ENCODE results near the gene HRG. TPM values are rescaled to one million over a fixed set of nuclear protein-coding genes. Genes with fewer than 3 reads are reported as not detected.

HRG gene
- total RNA-seq, 2 experiments from 2014 or later: not detected

GRCh38 chr3:186638259-186638658 is 27.6 kb upstream of the HRG start:
- ChIA-PET POLR2A (no interaction called here), CTCF (ENCODE audit: unreplicated experiment) (no interaction called here)
- H3K36me3 ChIP-seq (ENCODE audit: insufficient read depth, low read length): no peaks in the 10 kb centered on the region
- DNase-seq (ENCODE audit: low spot score): no peak
- no peak for TF ChIP-seq EZH2phosphoT487 (IDR thresholded peaks at IDR 0.05; ENCODE audit: borderline replicate concordance, low read depth, low read length)
- TF ChIP-seq, protein P1, sequence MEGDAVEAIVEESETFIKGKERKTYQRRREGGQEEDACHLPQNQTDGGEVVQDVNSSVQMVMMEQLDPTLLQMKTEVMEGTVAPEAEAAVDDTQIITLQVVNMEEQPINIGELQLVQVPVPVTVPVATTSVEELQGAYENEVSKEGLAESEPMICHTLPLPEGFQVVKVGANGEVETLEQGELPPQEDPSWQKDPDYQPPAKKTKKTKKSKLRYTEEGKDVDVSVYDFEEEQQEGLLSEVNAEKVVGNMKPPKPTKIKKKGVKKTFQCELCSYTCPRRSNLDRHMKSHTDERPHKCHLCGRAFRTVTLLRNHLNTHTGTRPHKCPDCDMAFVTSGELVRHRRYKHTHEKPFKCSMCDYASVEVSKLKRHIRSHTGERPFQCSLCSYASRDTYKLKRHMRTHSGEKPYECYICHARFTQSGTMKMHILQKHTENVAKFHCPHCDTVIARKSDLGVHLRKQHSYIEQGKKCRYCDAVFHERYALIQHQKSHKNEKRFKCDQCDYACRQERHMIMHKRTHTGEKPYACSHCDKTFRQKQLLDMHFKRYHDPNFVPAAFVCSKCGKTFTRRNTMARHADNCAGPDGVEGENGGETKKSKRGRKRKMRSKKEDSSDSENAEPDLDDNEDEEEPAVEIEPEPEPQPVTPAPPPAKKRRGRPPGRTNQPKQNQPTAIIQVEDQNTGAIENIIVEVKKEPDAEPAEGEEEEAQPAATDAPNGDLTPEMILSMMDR (conservative IDR thresholded peaks at IDR 0.05; ENCODE audit: low read length): no peak
- H4K20me1 ChIP-seq (ENCODE audit: insufficient read depth, low read length): no peaks in the 10 kb centered on the region
- no peak overlapping the region for H3K4me2 ChIP-seq (ENCODE audit: low read length)
- H3K27ac ChIP-seq (ENCODE audit: low read depth, low read length, poor library complexity, severe bottlenecking): no peak overlapping the region
- intact Hi-C loops (cut with micrococcal nuclease; ENCODE audit: unreplicated experiment): no loop called here
- no peak overlapping the region for H3K4me3 ChIP-seq (ENCODE audit: low read depth, low read length, poor library complexity, severe bottlenecking)
- H3K9me2 ChIP-seq (ENCODE audit: insufficient read depth, low read length): no peaks in the 10 kb centered on the region
- no peak overlapping the region for H2AFZ ChIP-seq (ENCODE audit: low read length)
- H3K4me1 ChIP-seq (ENCODE audit: insufficient read depth, low read length, poor library complexity, severe bottlenecking): peaks cover 15% of the 10 kb centered on the region
- no peaks in the 10 kb centered on the region for H3K79me2 ChIP-seq (ENCODE audit: insufficient read depth, low read depth, low read length)
- no TSS peak for BruUV-seq (replicated peaks)
- H3K9me3 ChIP-seq (ENCODE audit: low read length): peaks cover 7% of the 10 kb centered on the region; the same call in 1 of the 2 replicates

- Histone ChIP-seq H4K20me1 (ENCODE audit: insufficient read depth, low read length) (no peaks in the 10 kb centered on the region), H3K79me2 (ENCODE audit: insufficient read depth, low read depth, low read length) (no peaks in the 10 kb centered on the region), H3K9me2 (ENCODE audit: insufficient read depth, low read length) (no peaks in the 10 kb centered on the region), H3K9me3 (ENCODE audit: low read length) (peaks cover 7% of the 10 kb centered on the region; the same call in 1 of the 2 replicates), H3K4me3 (ENCODE audit: low read depth, low read length, poor library complexity, severe bottlenecking) (no peak within 1 kb of the TSS), H3K4me2 (ENCODE audit: low read length) (no peak within 1 kb of the TSS), H3K27ac (ENCODE audit: low read depth, low read length, poor library complexity, severe bottlenecking) (no peak within 1 kb of the TSS), H2AFZ (ENCODE audit: low read length) (no peak within 1 kb of the TSS), H3K4me1 (ENCODE audit: insufficient read depth, low read length, poor library complexity, severe bottlenecking) (peaks cover 22% of the 10 kb centered on the region), H3K36me3 (ENCODE audit: insufficient read depth, low read length) (no peaks in the 10 kb centered on the region)
- TF ChIP-seq, protein P1 (conservative IDR thresholded peaks at IDR 0.05; ENCODE audit: low read length): no peak
- TF ChIP-seq EZH2phosphoT487 (IDR thresholded peaks at IDR 0.05; ENCODE audit: borderline replicate concordance, low read depth, low read length): no peak
- no TSS peak for BruUV-seq (replicated peaks)
- ChIA-PET CTCF (ENCODE audit: unreplicated experiment) (no interaction called here), POLR2A (interaction anchor here (0.7 kb wide), 3 partner anchors 79 to 947 kb away, joined by 3 to 4 read pairs (median 3); no protein-coding TSS in a partner anchor)
- DNase-seq (ENCODE audit: low spot score): no peak
- intact Hi-C loops (cut with micrococcal nuclease; ENCODE audit: unreplicated experiment): no loop called here
These were observed 25.9 kb upstream of the HRG start, which contains the start of gene FETUB for GRCh38 chr3:186639778-186640472. FETUB (plus strand) TSS chr3:186640399; CDS start chr3:186640461, 62 bp downstream.

DNA sequence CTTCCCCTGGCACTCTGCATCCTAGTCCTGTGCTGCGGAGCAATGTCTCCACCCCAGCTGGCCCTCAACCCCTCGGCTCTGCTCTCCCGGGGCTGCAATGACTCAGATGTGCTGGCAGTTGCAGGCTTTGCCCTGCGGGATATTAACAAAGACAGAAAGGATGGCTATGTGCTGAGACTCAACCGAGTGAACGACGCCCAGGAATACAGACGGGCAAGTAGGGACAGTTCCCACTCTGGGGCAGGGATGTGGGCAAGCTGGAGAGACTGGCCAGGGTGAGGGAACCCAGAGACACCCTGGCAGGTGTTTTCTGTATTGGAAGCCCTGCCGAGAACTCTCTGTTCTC is 25.4 kb upstream of the HRG start:
- H3K36me3 ChIP-seq (ENCODE audit: insufficient read depth, low read length): no peaks in the 10 kb centered on the region
- no peak overlapping the region for H2AFZ ChIP-seq (ENCODE audit: low read length)
- ChIA-PET POLR2A (interaction anchor here (1.2 kb wide), 1 partner anchor 10 kb away, joined by 4 read pairs; no protein-coding TSS in a partner anchor), CTCF (ENCODE audit: unreplicated experiment) (no interaction called here)
- H3K4me3 ChIP-seq (ENCODE audit: low read depth, low read length, poor library complexity, severe bottlenecking): no peak overlapping the region
- H3K4me1 ChIP-seq (ENCODE audit: insufficient read depth, low read length, poor library complexity, severe bottlenecking): peaks cover 22% of the 10 kb centered on the region
- no peak for DNase-seq (ENCODE audit: low spot score)
- no peak overlapping the region for H3K27ac ChIP-seq (ENCODE audit: low read depth, low read length, poor library complexity, severe bottlenecking)
- intact Hi-C loops (cut with micrococcal nuclease; ENCODE audit: unreplicated experiment): no loop called here
- TF ChIP-seq, protein P1 (conservative IDR thresholded peaks at IDR 0.05; ENCODE audit: low read length): no peak
- no peak for TF ChIP-seq EZH2phosphoT487 (IDR thresholded peaks at IDR 0.05; ENCODE audit: borderline replicate concordance, low read depth, low read length)
- H3K9me3 ChIP-seq (ENCODE audit: low read length): peaks cover 7% of the 10 kb centered on the region; the same call in 1 of the 2 replicates
- no peaks in the 10 kb centered on the region for H4K20me1 ChIP-seq (ENCODE audit: insufficient read depth, low read length)
- H3K4me2 ChIP-seq (ENCODE audit: low read length): no peak overlapping the region
- no peaks in the 10 kb centered on the region for H3K9me2 ChIP-seq (ENCODE audit: insufficient read depth, low read length)
- BruUV-seq (replicated peaks): no TSS peak
- H3K79me2 ChIP-seq (ENCODE audit: insufficient read depth, low read depth, low read length): no peaks in the 10 kb centered on the region

Data from OCI-LY7 (cell line).